Vagina (tissue), 2 donors: Measurements from ENCODE around the gene SPACA4.

ENCODE experiments used
- CTCF ChIP-seq, 3 experiments: fragments of 450-650 bp in 2 of 3; fragments of 200-600 bp in 1 of 3; sonication (generic) in 1 of 3; IDR thresholded peaks; one replicate each; pipeline ENCODE4 v1.5.1; 2017 to 2019; ENCODE audit warnings: antibody characterized with exemption in 3 of 3, mild to moderate bottlenecking in 2 of 3, moderate library complexity in 2 of 3
- POLR2A ChIP-seq, 2 donors: fragments of 450-650 bp; IDR thresholded peaks; one replicate each; pipeline ENCODE4 v1.6.1; 2017; ENCODE audit warnings: antibody characterized with exemption in 2 of 2, mild to moderate bottlenecking in 2 of 2, moderate library complexity in 2 of 2

GRCh38 chr19:48644839-48645619, 38.5 kb downstream of the SPACA4 start:
- TF ChIP-seq POLR2A (IDR thresholded peaks at IDR 0.05) (peak in 1 of 2 donors; percentile 8), CTCF (IDR thresholded peaks at IDR 0.05) (no peak)
